NCI-H774 (cell line): ENCODE data around the gene GSTA4.
A peak's percentile ranks its signal among the peaks of the same experiment; 100 is the strongest.
"Not testable (repeated sequence)": the region's sequence is repeated elsewhere in the genome, so short reads cannot be mapped to it uniquely, and the experiment has no call there.

Source experiments
- DNase-seq: peaks from one replicate; lab custom pipeline; 2025; lab: John Stamatoyannopoulos, UW

GSTA4 gene

GRCh38 chr6:52975580-52975979, 19.5 kb downstream of the GSTA4 start:
- DNase-seq, result no peak

GRCh38 chr6:52972989-52973388, 22.1 kb downstream of the GSTA4 start:
- no peak for DNase-seq

GRCh38 chr6:52969359-52969758, 25.7 kb downstream of the GSTA4 start:
- DNase-seq, result no peak

- no peak for DNase-seq
These were observed 29.0 kb downstream of the GSTA4 start for GRCh38 chr6:52966101-52966500.

GRCh38 chr6:52965380-52965779, 29.7 kb downstream of the GSTA4 start:
- DNase-seq, result no peak

DNA sequence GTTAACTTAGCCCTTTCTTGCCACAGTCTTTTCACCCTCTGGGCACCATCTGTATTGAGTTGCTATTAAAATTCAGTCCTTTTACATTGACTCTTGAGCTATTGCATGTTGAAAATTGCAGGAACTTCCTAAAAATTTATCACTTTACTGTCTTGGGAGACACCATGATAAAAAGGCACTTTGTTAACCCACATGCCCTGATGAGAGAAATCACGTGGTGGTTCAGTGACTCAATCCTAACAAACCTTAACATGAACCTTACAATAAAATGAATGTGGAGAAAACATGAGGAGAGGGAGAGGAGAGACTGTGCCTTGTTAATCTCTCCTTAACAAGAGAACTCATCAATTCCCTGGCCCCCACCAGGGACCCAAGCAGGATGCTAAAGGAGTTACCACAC, 30.8 kb downstream of the GSTA4 start:
- DNase-seq, result no peak

- no peak for DNase-seq
These were observed 32.4 kb downstream of the GSTA4 start for GRCh38 chr6:52962701-52963100.

DNA sequence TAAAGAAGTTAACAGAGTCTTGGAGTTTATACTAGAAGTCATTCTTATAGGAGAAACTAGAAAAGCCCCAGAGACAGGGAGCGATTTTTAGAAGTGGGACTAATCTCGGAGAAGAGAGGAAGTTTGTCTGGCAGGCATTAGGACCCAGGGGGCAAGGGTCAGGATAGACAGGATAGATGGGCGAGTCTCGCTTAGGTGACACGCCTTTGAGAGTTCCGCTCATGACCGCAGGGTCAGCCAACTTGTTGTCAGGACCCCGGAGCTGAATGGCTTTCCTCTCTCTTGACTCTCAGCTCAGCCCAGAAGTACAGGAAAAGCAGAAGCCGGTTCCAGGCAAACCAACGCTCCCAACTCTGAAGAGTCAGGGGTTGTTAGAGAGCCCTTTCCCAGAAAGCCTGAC, 34.1 kb downstream of the GSTA4 start:
- not testable (repeated sequence) for DNase-seq

GRCh38 chr6:52960211-52960610, 34.9 kb downstream of the GSTA4 start:
- not testable (repeated sequence) for DNase-seq

DNA sequence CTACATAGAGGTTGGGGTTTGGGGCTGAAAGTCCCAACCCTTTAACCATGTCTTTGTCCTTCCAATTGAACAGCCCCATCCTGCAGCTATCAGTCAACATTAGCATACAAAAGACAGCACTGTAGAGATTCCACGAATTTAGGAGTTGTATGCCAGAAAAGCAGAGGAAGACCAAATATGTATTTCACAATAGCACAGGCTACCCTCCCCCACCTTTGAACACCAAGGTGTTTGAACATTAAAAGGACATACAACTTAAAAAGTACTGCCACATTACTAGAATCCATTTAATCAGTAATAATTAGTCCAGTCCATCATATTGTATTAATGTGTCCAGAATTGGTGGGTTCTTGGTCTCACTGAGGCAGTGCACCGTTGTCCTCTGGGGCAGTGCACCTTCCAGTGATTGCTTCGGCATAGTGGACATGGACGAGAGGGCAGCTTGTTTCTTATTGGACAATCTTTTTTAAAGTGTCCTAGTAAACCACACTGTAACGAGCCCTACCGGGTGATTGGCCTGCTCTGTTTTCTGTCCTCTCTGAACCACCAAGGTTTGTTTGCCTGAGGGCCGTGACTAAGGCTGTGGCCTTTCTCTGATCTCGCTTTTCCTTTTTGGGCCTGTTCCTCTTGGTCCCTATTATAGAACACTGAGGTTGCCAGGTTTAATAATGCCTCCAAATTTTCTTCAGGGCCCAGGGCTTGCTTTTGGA, 36.4 kb downstream of the GSTA4 start:
- DNase-seq, result no peak

DNA sequence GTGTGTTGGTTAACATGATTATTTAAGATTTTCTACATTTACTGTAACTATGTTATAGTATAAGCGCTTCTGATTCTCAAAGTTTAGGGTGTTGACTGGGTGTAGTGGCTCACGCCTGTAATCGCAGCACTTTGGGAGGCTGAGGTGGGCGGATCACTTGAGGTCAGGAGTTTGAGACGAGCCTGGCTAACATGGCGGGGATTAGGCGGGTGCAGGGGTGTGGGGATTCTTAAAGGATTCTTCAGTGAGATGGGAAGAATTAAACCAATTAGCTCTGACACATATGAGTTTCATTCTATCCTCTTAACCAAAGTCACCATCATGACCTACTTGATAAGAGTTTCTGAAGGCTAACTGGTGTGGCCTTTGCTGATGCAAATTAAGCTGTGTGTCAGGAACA, 39.2 kb downstream of the GSTA4 start:
- DNase-seq, result no peak

GRCh38 chr6:52953911-52954839, 40.9 kb downstream of the GSTA4 start:
- no peak for DNase-seq

GRCh38 chr6:52946306-52946705, 48.8 kb downstream of the GSTA4 start:
- DNase-seq, result no peak

GRCh38 chr6:52942821-52943220, 52.3 kb downstream of the GSTA4 start:
- not testable (repeated sequence) for DNase-seq

GRCh38 chr6:52942221-52942620, 52.9 kb downstream of the GSTA4 start:
- no peak for DNase-seq

- DNase-seq, result no peak
These were observed 57.2 kb downstream of the GSTA4 start for GRCh38 chr6:52937908-52938307.

- DNase-seq, result no peak
These were observed 61.3 kb downstream of the GSTA4 start for GRCh38 chr6:52933778-52934177.

DNA sequence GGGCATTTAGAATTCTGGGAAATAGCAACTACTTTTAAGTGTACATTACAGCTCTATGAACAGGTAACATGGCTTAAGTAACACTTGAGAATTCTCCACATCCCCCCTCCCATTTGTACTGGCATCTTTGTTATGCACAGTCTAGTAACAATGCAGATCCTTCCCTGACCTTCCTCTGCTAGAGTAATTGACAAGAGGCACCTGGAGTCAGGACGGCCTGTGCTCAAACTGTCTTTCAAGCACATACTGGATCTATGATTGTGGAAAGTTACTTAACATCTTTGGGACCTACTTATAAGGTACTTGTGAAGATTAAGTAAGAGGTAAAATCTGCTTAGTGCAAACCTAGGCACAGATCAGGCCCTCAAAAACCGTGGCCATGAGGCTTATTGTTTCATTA, 63.7 kb downstream of the GSTA4 start:
- DNase-seq, result no peak

- peak; percentile 88 for DNase-seq
These were observed 65.5 kb downstream of the GSTA4 start for GRCh38 chr6:52929321-52930164.
